ENCODE measurements around the gene MBP. TPM values are rescaled to one million over a fixed set of nuclear protein-coding genes. Genes with fewer than 3 reads are reported as not detected.
"Not testable (repeated sequence)": the region's sequence is repeated elsewhere in the genome, so short reads cannot be mapped to it uniquely, and the experiment has no call there.

MBP gene
- total and polyA plus RNA-seq, 2 of the 4 experiments (the other 2 are of a cell fraction), result 0.72 to 0.90 TPM

DNA sequence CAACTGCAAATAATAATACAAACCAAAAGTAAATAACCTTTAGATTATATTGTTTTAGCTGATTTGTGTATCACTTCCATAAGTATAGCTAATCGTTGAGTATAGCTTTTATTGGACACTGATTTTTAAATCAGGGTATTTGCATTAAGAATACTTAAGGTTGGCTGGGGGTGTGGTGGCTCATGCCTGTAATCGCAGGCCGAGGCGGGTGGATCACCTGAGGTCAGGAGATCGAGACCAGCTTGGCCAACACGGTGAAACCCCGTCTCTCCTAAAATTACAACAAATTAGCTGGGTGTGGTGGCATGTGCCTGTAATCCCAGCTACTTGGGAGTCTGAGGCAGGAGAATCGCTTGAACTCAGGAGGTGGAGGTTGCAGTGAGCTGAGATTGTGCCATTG is 188.2 kb downstream of the MBP start:
- H3K4me1 ChIP-seq (ENCODE audit: control insufficient read depth, insufficient read depth, low read length); H3K4me2 ChIP-seq (ENCODE audit: low read depth, low read length); BruUV-seq (replicated peaks); H3K23ac ChIP-seq (ENCODE audit: low read depth, low read length); H3K27me3 ChIP-seq (ENCODE audit: control insufficient read depth, insufficient read depth, low read length); H3K4ac ChIP-seq (ENCODE audit: low read depth, low read length); H3K9me1 ChIP-seq (ENCODE audit: insufficient read depth, low read length); H3K9ac ChIP-seq (ENCODE audit: low read depth, low read length); H3K56ac ChIP-seq (ENCODE audit: extremely low read depth, insufficient read depth, low read length); H4K20me1 ChIP-seq (ENCODE audit: insufficient read depth, low read length); POLR2A ChIA-PET (ENCODE audit: unreplicated experiment); DNase-seq; H3K4me3 ChIP-seq (ENCODE audit: insufficient read depth, low read depth, low read length); H2AK9ac ChIP-seq (replicated peaks; ENCODE audit: low read depth, low read length, poor library complexity); H4K91ac ChIP-seq (ENCODE audit: insufficient read depth, low read depth, low read length); ATAC-seq (ENCODE audit: low read depth); in situ Hi-C loops (cut with MboI; ENCODE audit: low sequenced_read_pairs); H4K8ac ChIP-seq (ENCODE audit: low read depth in 2 of 2, low read length in 2 of 2); dilution Hi-C loops (cut with HindIII; ENCODE audit: low sequenced_read_pairs, unreplicated experiment); H2AK5ac ChIP-seq (ENCODE audit: low read depth, low read length); intact Hi-C loops (cut with micrococcal nuclease); H3K79me1 ChIP-seq (ENCODE audit: low read depth in 1 of 2, low read length in 2 of 2); H2BK20ac ChIP-seq (ENCODE audit: low read depth, low read length); H2AFZ ChIP-seq (replicated peaks; ENCODE audit: low read length, poor library complexity); H2BK5ac ChIP-seq (ENCODE audit: low read depth, low read length, poor library complexity, severe bottlenecking); H3K14ac ChIP-seq (replicated peaks; ENCODE audit: low read depth, low read length); H2BK120ac ChIP-seq (ENCODE audit: low read depth, low read length); H3K9me3 ChIP-seq (ENCODE audit: control insufficient read depth, insufficient read depth, low read length); H2BK15ac ChIP-seq (ENCODE audit: low read depth, low read length); H4K5ac ChIP-seq (ENCODE audit: low read depth, low read length): not testable (repeated sequence)
- CTCF ChIA-PET, result interaction anchor here (1.0 kb wide), 1 partner anchor 21 kb away, joined by 3 read pairs; no protein-coding TSS in a partner anchor
- H3K18ac ChIP-seq (ENCODE audit: low read depth, low read length), result 0 out of 2 replicates have a peak overlapping the region, but pooled peaks have one; percentile 17
- peak overlapping the region; percentile 33; the same call in 1 of the 2 replicates for H3K27ac ChIP-seq (ENCODE audit: insufficient read depth, low read length)
- WGBS, 2 experiments (ENCODE audit: extremely low coverage in 2 of 2, insufficient read length in 1 of 2), result no CpG with 5 or more reads among the region's 8 CpGs
- peaks cover 16% of the 10 kb centered on the region for H3K36me3 ChIP-seq (ENCODE audit: control insufficient read depth, insufficient read depth, low read length)

Measured in IMR-90 (cell line).